ENCODE results near the gene NUP35. TPM values are rescaled to one million over a fixed set of nuclear protein-coding genes. Genes with fewer than 3 reads are reported as not detected.
"Not testable (repeated sequence)": the region's sequence is repeated elsewhere in the genome, so short reads cannot be mapped to it uniquely, and the experiment has no call there.

Gene NUP35
- total RNA-seq, 5 donors from 2014 or later (not counting 1 experiment from before 2014, with no cell fraction given): 11.0 to 19.5 (median 16.4) TPM

GRCh38 chr2:183125659-183126341 lies 1.6 kb downstream of the NUP35 start:
- H3K4me3 ChIP-seq (ENCODE audit: control insufficient read depth in 1 of 2, extremely low read depth in 1 of 2, low read length in 1 of 2): no peak overlapping the region
- 100% methylated on average over 1 of the region's 11 CpGs for WGBS (ENCODE audit: insufficient coverage)
- peaks cover 0 to 16% of the 10 kb centered on the region in 2 donors for H3K36me3 ChIP-seq (ENCODE audit: control insufficient read depth in 2 of 2, extremely low read depth in 1 of 2, insufficient read depth in 1 of 2, low read length in 1 of 2)
- Mint-ChIP-seq H3K4me3 (peak overlapping the region; percentile 93 to 96 (median 95)), H3K27ac (no peak overlapping the region), H3K4me1 (peaks cover 34 to 44% (median 43%) of the 10 kb centered on the region in 3 donors), H3K36me3 (peaks cover 9% of the 10 kb centered on the region), H3K27me3 (peaks cover under 1% of the 10 kb centered on the region in 2 donors), H3K9me3 (no peaks in the 10 kb centered on the region)
- ATAC-seq (replicated peaks in 1 of 4) (no peak), DNase-seq (peak in 1 of 35 experiments; percentile 6)
- no peak overlapping the region for H3K27ac ChIP-seq (ENCODE audit: low read length)
- ChIA-PET POLR2A (no interaction called here), CTCF (no interaction called here)
- H3K9me3 ChIP-seq: no peaks in the 10 kb centered on the region
- H3K4me1 ChIP-seq (ENCODE audit: control insufficient read depth in 1 of 2, extremely low read depth in 1 of 2, insufficient read depth in 2 of 2, low read length in 2 of 2): peaks cover 12 to 15% of the 10 kb centered on the region in 2 experiments
- H3K27me3 ChIP-seq (replicated peaks in 1 of 2; ENCODE audit: control insufficient read depth in 2 of 2, extremely low read depth in 1 of 2, insufficient read depth in 2 of 2, low read length in 1 of 2): no peaks in the 10 kb centered on the region

- Histone ChIP-seq H3K36me3 (ENCODE audit: control insufficient read depth in 2 of 2, extremely low read depth in 1 of 2, insufficient read depth in 1 of 2, low read length in 1 of 2) (peaks cover 0 to 20% of the 10 kb centered on the region in 2 donors), H3K9me3 (no peaks in the 10 kb centered on the region), H3K27me3 (replicated peaks in 1 of 2; ENCODE audit: control insufficient read depth in 2 of 2, extremely low read depth in 1 of 2, insufficient read depth in 2 of 2, low read length in 1 of 2) (no peaks in the 10 kb centered on the region), H3K4me3 (ENCODE audit: control insufficient read depth in 1 of 2, extremely low read depth in 1 of 2, low read length in 1 of 2) (no peak overlapping the region), H3K27ac (ENCODE audit: low read length) (no peak overlapping the region), H3K4me1 (ENCODE audit: control insufficient read depth in 1 of 2, extremely low read depth in 1 of 2, insufficient read depth in 2 of 2, low read length in 2 of 2) (peaks cover 12 to 15% of the 10 kb centered on the region in 2 experiments)
- no peaks in the 10 kb centered on the region for H3K9me3 Mint-ChIP-seq
- no peaks in the 10 kb centered on the region for H3K27me3 Mint-ChIP-seq
- no peak for ATAC-seq (replicated peaks in 1 of 4)
- no CpG with 5 or more reads among the region's 2 CpGs for WGBS (ENCODE audit: insufficient coverage)
- H3K4me3 Mint-ChIP-seq: peak overlapping the region in 1 of 3 donors; percentile 93
- ChIA-PET POLR2A (no interaction called here), CTCF (no interaction called here)
- DNase-seq: no peak
- H3K36me3 Mint-ChIP-seq: peaks cover 16% of the 10 kb centered on the region
- no peak overlapping the region for H3K27ac Mint-ChIP-seq
- peaks cover 43 to 49% (median 46%) of the 10 kb centered on the region in 3 donors for H3K4me1 Mint-ChIP-seq
Measured at GRCh38 chr2:183126635-183127034, 2.4 kb downstream of the NUP35 start.

GRCh38 chr2:183134016-183134415 lies 9.8 kb downstream of the NUP35 start:
- Mint-ChIP-seq H3K4me1 (peaks cover 6 to 19% (median 17%) of the 10 kb centered on the region in 3 donors), H3K9me3 (no peaks in the 10 kb centered on the region), H3K4me3 (no peak overlapping the region), H3K27ac (no peak overlapping the region), H3K36me3 (peaks cover 42% of the 10 kb centered on the region), H3K27me3 (no peaks in the 10 kb centered on the region)
- CTCF ChIA-PET: no interaction called here
- Histone ChIP-seq H3K9me3 (no peaks in the 10 kb centered on the region), H3K27me3 (replicated peaks in 1 of 2; ENCODE audit: control insufficient read depth in 2 of 2, extremely low read depth in 1 of 2, insufficient read depth in 2 of 2, low read length in 1 of 2) (no peaks in the 10 kb centered on the region), H3K4me3 (ENCODE audit: control insufficient read depth in 1 of 2, extremely low read depth in 1 of 2, low read length in 1 of 2) (no peak overlapping the region), H3K27ac (ENCODE audit: low read length) (no peak overlapping the region), H3K4me1 (ENCODE audit: control insufficient read depth in 1 of 2, extremely low read depth in 1 of 2, insufficient read depth in 2 of 2, low read length in 2 of 2) (no peaks in the 10 kb centered on the region), H3K36me3 (ENCODE audit: control insufficient read depth in 2 of 2, extremely low read depth in 1 of 2, insufficient read depth in 1 of 2, low read length in 1 of 2) (peaks cover 0 to 39% of the 10 kb centered on the region in 2 donors)
- ATAC-seq (replicated peaks in 1 of 4) (no peak), DNase-seq (no peak)
- no CpG with 5 or more reads among the region's 2 CpGs for WGBS (ENCODE audit: insufficient coverage)
- POLR2A ChIA-PET: no interaction called here

GRCh38 chr2:183148955-183149354 lies 24.7 kb downstream of the NUP35 start:
- ATAC-seq (replicated peaks in 1 of 4) (no peak), DNase-seq (no peak)
- peaks cover 10 to 20% (median 12%) of the 10 kb centered on the region in 3 donors for H3K4me1 Mint-ChIP-seq
- no peaks in the 10 kb centered on the region for H3K27me3 Mint-ChIP-seq
- peaks cover 3 to 28% of the 10 kb centered on the region in 2 donors for H3K36me3 ChIP-seq (ENCODE audit: control insufficient read depth in 2 of 2, extremely low read depth in 1 of 2, insufficient read depth in 1 of 2, low read length in 1 of 2)
- no peak overlapping the region for H3K27ac Mint-ChIP-seq
- CTCF ChIA-PET: interaction anchor here in 1 of 2 donors (0.7 kb wide), 1 partner anchor 44 kb away, joined by 3 read pairs; no protein-coding TSS in a partner anchor
- H3K4me3 ChIP-seq (ENCODE audit: control insufficient read depth in 1 of 2, extremely low read depth in 1 of 2, low read length in 1 of 2): no peak overlapping the region
- no peaks in the 10 kb centered on the region for H3K4me1 ChIP-seq (ENCODE audit: control insufficient read depth in 1 of 2, extremely low read depth in 1 of 2, insufficient read depth in 2 of 2, low read length in 2 of 2)
- no peak overlapping the region for H3K27ac ChIP-seq (ENCODE audit: low read length)
- peaks cover 0 to 6% (median 0%) of the 10 kb centered on the region in 3 donors for H3K9me3 Mint-ChIP-seq
- peaks cover 68% of the 10 kb centered on the region for H3K36me3 Mint-ChIP-seq
- no peaks in the 10 kb centered on the region for H3K27me3 ChIP-seq (replicated peaks in 1 of 2; ENCODE audit: control insufficient read depth in 2 of 2, extremely low read depth in 1 of 2, insufficient read depth in 2 of 2, low read length in 1 of 2)
- no peak overlapping the region for H3K4me3 Mint-ChIP-seq
- POLR2A ChIA-PET: interaction anchor here in 1 of 2 donors (0.5 kb wide), 1 partner anchor 43 kb away, joined by 3 read pairs; no protein-coding TSS in a partner anchor
- H3K9me3 ChIP-seq: no peaks in the 10 kb centered on the region
- WGBS (ENCODE audit: insufficient coverage): no CpG with 5 or more reads among the region's 1 CpG

- Histone ChIP-seq H3K9me3 (no peaks in the 10 kb centered on the region), H3K27me3 (replicated peaks in 1 of 2; ENCODE audit: control insufficient read depth in 2 of 2, extremely low read depth in 1 of 2, insufficient read depth in 2 of 2, low read length in 1 of 2) (no peaks in the 10 kb centered on the region), H3K27ac (ENCODE audit: low read length) (no peak overlapping the region), H3K4me3 (ENCODE audit: control insufficient read depth in 1 of 2, extremely low read depth in 1 of 2, low read length in 1 of 2) (no peak overlapping the region), H3K36me3 (ENCODE audit: control insufficient read depth in 2 of 2, extremely low read depth in 1 of 2, insufficient read depth in 1 of 2, low read length in 1 of 2) (peaks cover 3 to 23% of the 10 kb centered on the region in 2 donors), H3K4me1 (ENCODE audit: control insufficient read depth in 1 of 2, extremely low read depth in 1 of 2, insufficient read depth in 2 of 2, low read length in 2 of 2) (no peaks in the 10 kb centered on the region)
- WGBS (ENCODE audit: insufficient coverage): no CpG with 5 or more reads among the region's 2 CpGs
- ChIA-PET CTCF (interaction anchor here in 1 of 2 donors (0.7 kb wide), 1 partner anchor 44 kb away, joined by 3 read pairs; no protein-coding TSS in a partner anchor), POLR2A (interaction anchor here in 1 of 2 donors (0.5 kb wide), 1 partner anchor 44 kb away, joined by 3 read pairs; no protein-coding TSS in a partner anchor)
- H3K36me3 Mint-ChIP-seq: peaks cover 68% of the 10 kb centered on the region
- ATAC-seq (replicated peaks in 1 of 4) (no peak), DNase-seq (no peak)
- H3K4me3 Mint-ChIP-seq: no peak overlapping the region
- H3K4me1 Mint-ChIP-seq: peaks cover 10 to 24% (median 12%) of the 10 kb centered on the region in 3 donors
- H3K9me3 Mint-ChIP-seq: peaks cover 0 to under 1% (median 0%) of the 10 kb centered on the region in 3 donors
- H3K27me3 Mint-ChIP-seq: no peaks in the 10 kb centered on the region
- H3K27ac Mint-ChIP-seq: no peak overlapping the region
Measured at GRCh38 chr2:183149489-183149888, 25.2 kb downstream of the NUP35 start.

- peaks cover 3 to 24% of the 10 kb centered on the region in 2 donors for H3K36me3 ChIP-seq (ENCODE audit: control insufficient read depth in 2 of 2, extremely low read depth in 1 of 2, insufficient read depth in 1 of 2, low read length in 1 of 2)
- H3K9me3 ChIP-seq; H3K4me3 ChIP-seq (ENCODE audit: control insufficient read depth in 1 of 2, extremely low read depth in 1 of 2, low read length in 1 of 2); CTCF ChIA-PET; DNase-seq; H3K4me1 ChIP-seq (ENCODE audit: control insufficient read depth in 1 of 2, extremely low read depth in 1 of 2, insufficient read depth in 2 of 2, low read length in 2 of 2); H3K27ac Mint-ChIP-seq; H3K4me3 Mint-ChIP-seq; H3K27me3 Mint-ChIP-seq; H3K9me3 Mint-ChIP-seq; H3K27ac ChIP-seq (ENCODE audit: low read length); H3K27me3 ChIP-seq (replicated peaks in 1 of 2; ENCODE audit: control insufficient read depth in 2 of 2, extremely low read depth in 1 of 2, insufficient read depth in 2 of 2, low read length in 1 of 2); ATAC-seq (replicated peaks in 1 of 4); POLR2A ChIA-PET: not testable (repeated sequence)
- no CpG with 5 or more reads among the region's 3 CpGs for WGBS (ENCODE audit: insufficient coverage)
- Mint-ChIP-seq H3K4me1 (peaks cover 4 to 24% (median 6%) of the 10 kb centered on the region in 3 donors), H3K36me3 (peaks cover 65% of the 10 kb centered on the region)
Measured at GRCh38 chr2:183152280-183152679, 28.0 kb downstream of the NUP35 start.

Data from T-cell (primary cell).